Tibial nerve (tissue), 4 donors: Measurements from ENCODE around the gene GLRA1.

ENCODE experiments used
- EP300 ChIP-seq, 2 donors: sonication (generic); formaldehyde crosslinking; IDR thresholded peaks; one replicate each; pipeline ENCODE4 v1.6.1; 2017; ENCODE audit warnings: antibody characterized with exemption in 2 of 2, mild to moderate bottlenecking in 1 of 2
- POLR2A ChIP-seq, 2 donors: fragments of 450-650 bp; IDR thresholded peaks; one replicate each; pipeline ENCODE4 v1.6.1; 2017; ENCODE audit warnings: antibody characterized with exemption in 2 of 2, mild to moderate bottlenecking in 2 of 2, moderate library complexity in 2 of 2
- TF ChIP-seq, protein P1 (sequence below), 5 experiments: fragments of 200-600 bp in 3 of 5; fragments of 450-650 bp in 2 of 5; sonication (generic) in 3 of 5; IDR thresholded peaks; one replicate each; pipeline ENCODE4 v1.5.1; 2016 to 2019; ENCODE audit warnings: antibody characterized with exemption in 5 of 5, mild to moderate bottlenecking in 3 of 5, moderate library complexity in 2 of 5

DNA sequence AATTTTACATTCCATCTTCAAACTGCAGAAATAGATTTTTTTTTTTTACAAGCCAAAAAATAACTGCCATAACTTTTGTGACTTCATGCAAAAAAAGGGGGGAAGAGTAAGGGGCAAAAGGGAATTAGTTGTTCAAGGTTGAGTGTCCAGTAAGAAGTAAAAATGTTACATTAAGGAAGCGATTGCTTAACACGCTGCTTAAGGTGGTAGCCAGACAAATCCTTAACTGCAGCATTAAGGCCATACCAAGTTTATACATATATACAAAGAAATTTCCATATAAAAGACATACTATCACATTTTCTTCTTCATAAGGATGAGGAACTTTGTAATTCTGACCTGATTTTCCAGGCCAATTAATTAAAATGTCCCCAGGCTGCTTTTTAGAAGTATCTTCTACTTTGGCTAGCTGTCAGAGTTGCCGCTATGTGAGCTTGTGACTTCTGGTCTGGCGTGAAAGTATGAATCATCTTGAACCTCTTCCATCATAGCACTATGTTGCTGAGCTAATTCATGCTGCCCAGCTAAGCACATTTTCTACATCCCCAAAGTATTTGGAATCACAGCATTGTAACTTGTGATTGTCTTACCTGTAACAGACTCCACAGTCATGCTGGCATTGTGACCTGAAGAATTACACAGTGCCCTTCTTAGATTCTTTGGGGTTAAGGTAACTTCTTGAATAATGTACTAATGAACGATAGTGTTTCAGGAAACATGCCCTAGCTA, 112.9 kb downstream of the GLRA1 start:
- TF ChIP-seq, protein P1, sequence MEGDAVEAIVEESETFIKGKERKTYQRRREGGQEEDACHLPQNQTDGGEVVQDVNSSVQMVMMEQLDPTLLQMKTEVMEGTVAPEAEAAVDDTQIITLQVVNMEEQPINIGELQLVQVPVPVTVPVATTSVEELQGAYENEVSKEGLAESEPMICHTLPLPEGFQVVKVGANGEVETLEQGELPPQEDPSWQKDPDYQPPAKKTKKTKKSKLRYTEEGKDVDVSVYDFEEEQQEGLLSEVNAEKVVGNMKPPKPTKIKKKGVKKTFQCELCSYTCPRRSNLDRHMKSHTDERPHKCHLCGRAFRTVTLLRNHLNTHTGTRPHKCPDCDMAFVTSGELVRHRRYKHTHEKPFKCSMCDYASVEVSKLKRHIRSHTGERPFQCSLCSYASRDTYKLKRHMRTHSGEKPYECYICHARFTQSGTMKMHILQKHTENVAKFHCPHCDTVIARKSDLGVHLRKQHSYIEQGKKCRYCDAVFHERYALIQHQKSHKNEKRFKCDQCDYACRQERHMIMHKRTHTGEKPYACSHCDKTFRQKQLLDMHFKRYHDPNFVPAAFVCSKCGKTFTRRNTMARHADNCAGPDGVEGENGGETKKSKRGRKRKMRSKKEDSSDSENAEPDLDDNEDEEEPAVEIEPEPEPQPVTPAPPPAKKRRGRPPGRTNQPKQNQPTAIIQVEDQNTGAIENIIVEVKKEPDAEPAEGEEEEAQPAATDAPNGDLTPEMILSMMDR (IDR thresholded peaks at IDR 0.05) = no peak
- no peak for TF ChIP-seq POLR2A (IDR thresholded peaks at IDR 0.05)
- TF ChIP-seq EP300 (IDR thresholded peaks at IDR 0.05) = no peak
